NCI-H526 (cell line): ENCODE results near the gene MYH7.

Experiments
- DNase-seq, 2 experiments: peaks; one replicate each; lab custom pipeline; 2025; lab: John Stamatoyannopoulos, UW

Gene MYH7

GRCh38 chr14:23370221-23370620, 65.2 kb downstream of the MYH7 start:
- no peak for DNase-seq

GRCh38 chr14:23366426-23366921, 69.0 kb downstream of the MYH7 start:
- DNase-seq = no peak

GRCh38 chr14:23365732-23366425, 69.6 kb downstream of the MYH7 start:
- DNase-seq = peak in 1 of 2 experiments; percentile 7

- DNase-seq = no peak
Measured at GRCh38 chr14:23365036-23365731, 70.3 kb downstream of the MYH7 start, which contains the start of gene EFS. EFS (minus strand) TSS chr14:23365172; CDS start chr14:23365025, 147 bp downstream.

- no peak for DNase-seq
Measured at GRCh38 chr14:23364164-23365035, 71.1 kb downstream of the MYH7 start.
